NCI-H460 (cell line): ENCODE results near the gene DCTN1. TPM values are rescaled to one million over a fixed set of nuclear protein-coding genes. Genes with fewer than 3 reads are reported as not detected.
"Not testable (repeated sequence)": the region's sequence is repeated elsewhere in the genome, so short reads cannot be mapped to it uniquely, and the experiment has no call there.

Experiments
- DNase-seq: peaks from one replicate; pipeline ENCODE4 v3.0.0-alpha.2; 2016; ENCODE audit warnings: low read depth; ENCODE audit errors: extremely low read depth
- polyA plus RNA-seq: library from polyadenylated mRNA; depleted of rRNA; stranded (reverse); fragments of >200 nt; gene quantifications from 2 replicates; pipeline ENCODE4 v1.2.3, GENCODE V29; 2014; cell fraction: nucleus; rRNA removed
- total RNA-seq: library from RNA; depleted of rRNA; stranded (reverse); fragments of >200 nt; shearing (Covaris generic); gene quantifications from 2 replicates; pipeline ENCODE4 v1.2.3, GENCODE V29; 2014; rRNA removed

Gene DCTN1
- total RNA-seq = 39.8 and 52.1 TPM in 2 replicates
- 57.0 and 63.0 TPM in 2 replicates for polyA plus RNA-seq

- DNase-seq = peak; percentile 16
These were observed at the start of gene DCTN1 for GRCh38 chr2:74379851-74380789. Gene DCTN1 (minus strand): TSS chr2:74380311. CDS start chr2:74380037, 274 bp downstream.

- DNase-seq = no peak
These were observed 48.6 kb upstream of the DCTN1 start for GRCh38 chr2:74428675-74429074.

- no peak for DNase-seq
These were observed 47.4 kb upstream of the DCTN1 start for GRCh38 chr2:74427551-74427950.

- DNase-seq = no peak
These were observed 46.2 kb upstream of the DCTN1 start for GRCh38 chr2:74426181-74426758.

GRCh38 chr2:74425523-74425922 lies 45.4 kb upstream of the DCTN1 start:
- no peak for DNase-seq

- DNase-seq = no peak
These were observed 44.9 kb upstream of the DCTN1 start for GRCh38 chr2:74424995-74425406.

GRCh38 chr2:74424139-74424992 lies 44.3 kb upstream of the DCTN1 start:
- no peak for DNase-seq

- no peak for DNase-seq
These were observed 43.4 kb upstream of the DCTN1 start for GRCh38 chr2:74423231-74424095.

GRCh38 chr2:74421221-74421870 lies 41.2 kb upstream of the DCTN1 start, which contains the start of the genes C2orf81 and WDR54:
Gene C2orf81 (minus strand): TSS chr2:74421619. CDS start chr2:74421560, 59 bp downstream.
Gene WDR54 (plus strand): TSS chr2:74421730. CDS start chr2:74422154, 424 bp downstream.
- DNase-seq = peak; percentile 79

- not testable (repeated sequence) for DNase-seq
These were observed 40.5 kb upstream of the DCTN1 start for GRCh38 chr2:74420443-74421103.

- no peak for DNase-seq
These were observed 39.9 kb upstream of the DCTN1 start for GRCh38 chr2:74420006-74420405.

- no peak for DNase-seq
These were observed 39.2 kb upstream of the DCTN1 start for GRCh38 chr2:74419345-74419744.

- DNase-seq = no peak
These were observed 38.2 kb upstream of the DCTN1 start for GRCh38 chr2:74418312-74418711.

GRCh38 chr2:74417763-74418162 lies 37.7 kb upstream of the DCTN1 start:
- no peak for DNase-seq

GRCh38 chr2:74417197-74417596 lies 37.1 kb upstream of the DCTN1 start:
- no peak for DNase-seq

- DNase-seq = no peak
These were observed 36.7 kb upstream of the DCTN1 start for GRCh38 chr2:74416778-74417177.

GRCh38 chr2:74415762-74416395 lies 35.8 kb upstream of the DCTN1 start:
- DNase-seq = no peak
